Lower leg skin (tissue), 4 donors: ENCODE results near the gene ANXA6. TPM values are rescaled to one million over a fixed set of nuclear protein-coding genes. Genes with fewer than 3 reads are reported as not detected.
A peak's percentile ranks its signal among the peaks of the same experiment; 100 is the strongest.

ENCODE experiments used
- DNase-seq, 2 donors: peaks; one replicate each; pipeline ENCODE4 v3.0.0-alpha.2; 2019; ENCODE audit warnings: low spot score in 2 of 2
- H3K4me3 ChIP-seq: fragments of 200-600 bp; sonication (generic); 2 replicates; pipeline ENCODE4 v1.5.1; 2017; ENCODE audit warnings: mild to moderate bottlenecking, low read depth; ENCODE audit not compliant: poor library complexity, severe bottlenecking
- POLR2A ChIP-seq, 2 donors: fragments of 450-650 bp; IDR thresholded peaks; one replicate each; pipeline ENCODE4 v1.6.1; 2016 to 2017; ENCODE audit warnings: antibody characterized with exemption in 2 of 2, mild to moderate bottlenecking in 1 of 2, moderate library complexity in 1 of 2
- WGBS, 2 donors: methylation state at CpG; one replicate each; pipeline ENCODE4 v1.1.5; 2018; 5-methylcytosine and 5-hydroxymethylcytosine counted together
- intact Hi-C: fragments of 100-400 bp; cut with DNase I; formaldehyde crosslinking; loops from one replicate; pipeline ENCODE4 v1.15.0; 2023; ENCODE audit warnings: low total_unique reads
- total RNA-seq, 4 donors: library from RNA; depleted of rRNA; stranded (reverse); fragments of >200 nt; gene quantifications; one replicate each; pipeline ENCODE4 v1.1.0, GENCODE V29; 2016
- TF ChIP-seq, protein P1 (sequence below), 3 donors: fragments of 450-650 bp; IDR thresholded peaks; one replicate each; pipeline ENCODE4 v1.5.1; 2016; ENCODE audit warnings: antibody characterized with exemption in 3 of 3, mild to moderate bottlenecking in 3 of 3, moderate library complexity in 2 of 3

ANXA6 gene
- total RNA-seq, 4 donors from 2014 or later, result 34.2 to 68.4 (median 43.3) TPM

DNA sequence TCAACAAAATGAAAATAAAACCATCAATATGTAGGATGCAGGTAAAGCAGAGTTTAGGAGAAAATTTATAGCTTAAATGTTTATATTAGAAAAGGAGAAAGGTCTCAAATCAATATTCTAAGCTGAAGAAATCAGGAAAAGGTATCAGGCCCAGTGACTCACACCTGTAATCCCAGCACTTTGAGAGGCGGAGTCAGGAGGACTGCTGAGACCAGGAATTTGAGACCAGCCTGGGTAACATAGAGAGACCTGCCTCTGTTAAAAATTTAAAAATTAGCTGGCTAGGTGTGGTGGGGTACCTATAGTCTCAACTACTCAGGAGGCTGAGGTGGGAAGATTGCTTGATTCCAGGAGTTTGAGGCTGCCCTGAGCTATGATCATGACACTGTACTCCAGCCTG, 34.1 kb upstream of the ANXA6 start:
- intact Hi-C loops, result no loop called here
- WGBS, 2 donors, result 91 to 100% methylated on average over 1 of the region's 1 CpG
- no peak for DNase-seq
- H3K4me3 ChIP-seq, result no peak overlapping the region
- TF ChIP-seq, protein P1, sequence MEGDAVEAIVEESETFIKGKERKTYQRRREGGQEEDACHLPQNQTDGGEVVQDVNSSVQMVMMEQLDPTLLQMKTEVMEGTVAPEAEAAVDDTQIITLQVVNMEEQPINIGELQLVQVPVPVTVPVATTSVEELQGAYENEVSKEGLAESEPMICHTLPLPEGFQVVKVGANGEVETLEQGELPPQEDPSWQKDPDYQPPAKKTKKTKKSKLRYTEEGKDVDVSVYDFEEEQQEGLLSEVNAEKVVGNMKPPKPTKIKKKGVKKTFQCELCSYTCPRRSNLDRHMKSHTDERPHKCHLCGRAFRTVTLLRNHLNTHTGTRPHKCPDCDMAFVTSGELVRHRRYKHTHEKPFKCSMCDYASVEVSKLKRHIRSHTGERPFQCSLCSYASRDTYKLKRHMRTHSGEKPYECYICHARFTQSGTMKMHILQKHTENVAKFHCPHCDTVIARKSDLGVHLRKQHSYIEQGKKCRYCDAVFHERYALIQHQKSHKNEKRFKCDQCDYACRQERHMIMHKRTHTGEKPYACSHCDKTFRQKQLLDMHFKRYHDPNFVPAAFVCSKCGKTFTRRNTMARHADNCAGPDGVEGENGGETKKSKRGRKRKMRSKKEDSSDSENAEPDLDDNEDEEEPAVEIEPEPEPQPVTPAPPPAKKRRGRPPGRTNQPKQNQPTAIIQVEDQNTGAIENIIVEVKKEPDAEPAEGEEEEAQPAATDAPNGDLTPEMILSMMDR (IDR thresholded peaks at IDR 0.05), result no peak
- no peak for TF ChIP-seq POLR2A (IDR thresholded peaks at IDR 0.05)

DNA sequence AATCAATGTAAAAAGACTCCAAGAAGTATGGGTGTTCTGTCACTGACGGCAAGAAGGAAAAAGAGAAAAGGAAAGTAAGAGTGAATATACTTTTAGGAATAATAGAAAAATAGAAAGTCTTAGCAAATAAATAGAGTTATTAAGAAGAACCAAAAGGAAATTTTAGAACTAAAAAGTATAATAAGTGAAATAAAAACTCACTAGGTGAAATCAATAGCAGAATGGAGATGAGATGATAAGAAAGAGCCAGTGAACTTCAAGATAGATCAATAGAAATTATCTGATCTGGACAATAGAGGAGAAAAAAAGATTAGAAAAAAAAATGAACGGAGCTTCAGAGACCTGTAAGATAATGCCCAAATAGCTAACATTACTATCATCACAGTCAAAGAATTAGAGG, 31.6 kb upstream of the ANXA6 start:
- no peak overlapping the region for H3K4me3 ChIP-seq
- intact Hi-C loops, result no loop called here
- DNase-seq, result no peak
- 90 to 93% methylated on average over 2 of the region's 2 CpGs for WGBS, 2 donors
- TF ChIP-seq, protein P1 (IDR thresholded peaks at IDR 0.05), result no peak

DNA sequence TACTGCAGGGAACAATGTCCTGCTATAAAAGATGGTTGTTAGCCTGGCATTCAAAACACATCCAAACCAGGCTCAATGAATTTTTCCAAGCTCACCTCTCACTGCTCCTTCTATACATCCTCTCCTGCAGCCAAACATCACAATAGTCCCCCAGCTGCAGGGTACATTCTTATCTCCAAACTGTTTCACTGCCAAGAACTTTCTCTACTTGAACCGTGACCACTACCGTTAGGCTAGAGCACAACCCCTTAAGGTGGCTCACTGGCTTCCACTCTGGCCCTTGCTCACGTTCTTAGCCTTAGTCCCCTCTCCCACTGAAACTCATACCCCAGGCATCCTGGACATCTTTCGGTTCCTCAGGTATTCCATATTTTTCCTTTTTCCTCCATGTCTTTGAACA, 29.0 kb upstream of the ANXA6 start:
- no peak for TF ChIP-seq POLR2A (IDR thresholded peaks at IDR 0.05)
- TF ChIP-seq, protein P1 (IDR thresholded peaks at IDR 0.05), result no peak
- intact Hi-C loops, result no loop called here
- H3K4me3 ChIP-seq, result no peak overlapping the region
- no peak for DNase-seq
- WGBS, 2 donors, result 84 to 88% methylated on average over 4 of the region's 4 CpGs

DNA sequence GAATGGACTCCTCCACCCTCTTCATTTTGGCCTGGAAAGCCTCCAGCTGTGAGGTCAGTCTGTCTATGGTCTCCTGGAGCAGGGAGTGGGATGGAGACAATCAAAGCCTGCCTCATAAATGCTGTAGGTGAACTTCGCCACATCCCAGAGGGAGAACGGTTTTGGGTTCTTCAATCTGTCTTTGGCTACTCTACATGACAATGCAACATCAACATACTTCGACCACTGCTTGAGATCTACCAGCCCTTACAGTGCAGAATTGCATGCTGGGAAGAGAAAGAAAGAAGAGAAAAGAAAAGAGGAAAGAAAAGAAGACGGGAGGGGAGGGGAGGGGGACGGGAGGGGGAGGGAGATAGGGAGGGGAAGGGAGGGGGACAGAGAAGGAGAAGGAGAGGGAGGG, 28.5 kb upstream of the ANXA6 start:
- intact Hi-C loops, result no loop called here

DNA sequence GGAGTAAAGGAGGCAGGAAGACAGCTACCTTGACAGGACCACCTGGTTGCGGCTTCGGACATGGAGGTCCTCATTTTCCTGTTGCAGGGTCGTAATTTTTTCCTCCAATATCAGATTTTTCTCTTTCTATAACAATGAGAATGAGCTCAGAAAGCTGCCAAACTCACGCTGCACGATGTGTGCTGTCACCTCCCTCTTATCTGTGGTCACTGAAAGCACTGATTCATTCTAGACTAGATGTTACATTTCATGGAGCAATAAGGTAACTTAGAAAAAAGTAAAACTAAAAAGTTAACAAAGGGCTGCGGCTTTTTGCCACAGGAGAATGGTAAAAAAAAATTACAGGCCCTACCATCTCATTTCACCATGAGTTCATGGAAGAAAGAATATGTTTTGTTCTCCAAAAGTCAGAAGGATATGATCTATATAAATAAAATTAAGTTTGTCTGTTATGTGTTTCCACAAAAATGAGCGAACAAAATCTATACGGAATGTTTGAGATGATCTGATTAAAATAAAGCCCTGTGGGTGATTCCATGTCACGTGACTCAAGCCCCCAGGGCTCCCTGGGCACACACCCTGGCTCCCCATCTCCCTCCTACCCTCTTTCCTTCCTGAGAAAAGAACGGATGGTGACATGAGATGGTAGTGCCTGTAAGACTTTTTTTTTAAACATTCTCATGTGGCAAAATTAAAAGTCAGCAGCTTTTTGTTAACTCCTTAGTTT, 26.9 kb upstream of the ANXA6 start:
- TF ChIP-seq, protein P1 (IDR thresholded peaks at IDR 0.05), result no peak
- no peak for TF ChIP-seq POLR2A (IDR thresholded peaks at IDR 0.05)
- 77 to 79% methylated on average over 10 of the region's 10 CpGs for WGBS, 2 donors
- DNase-seq, result peak in 1 of 2 donors; percentile 40
- no peak overlapping the region for H3K4me3 ChIP-seq
- intact Hi-C loops, result no loop called here

More for the DNA sequence above, 28.5 kb upstream of the ANXA6 start:
- H3K4me3 ChIP-seq, result no peak overlapping the region
- 56 to 65% methylated on average over 5 of the region's 5 CpGs for WGBS, 2 donors
- TF ChIP-seq, protein P1 (IDR thresholded peaks at IDR 0.05), result no peak
- no peak for TF ChIP-seq POLR2A (IDR thresholded peaks at IDR 0.05)
- DNase-seq, result peak in 1 of 2 donors; percentile 25
